GM18505 (cell line): ENCODE data around the gene MAGI1.

Source experiments
- ATAC-seq: cut with Tn5 transposase; IDR thresholded peaks from one replicate; pipeline ENCODE4 v1.9.1; 2021; ENCODE audit not compliant: unreplicated experiment
- POLR2A ChIP-seq: IDR thresholded peaks from 4 replicates; pipeline ENCODE4 v1.6.1; 2011; ENCODE audit warnings: borderline replicate concordance; ENCODE audit not compliant: insufficient read depth, insufficient read length; ENCODE audit errors: extremely low read depth

MAGI1 gene

GRCh38 chr3:65706301-65706700 is 332.4 kb downstream of the MAGI1 start:
- TF ChIP-seq POLR2A, result no peak
- no peak for ATAC-seq

DNA sequence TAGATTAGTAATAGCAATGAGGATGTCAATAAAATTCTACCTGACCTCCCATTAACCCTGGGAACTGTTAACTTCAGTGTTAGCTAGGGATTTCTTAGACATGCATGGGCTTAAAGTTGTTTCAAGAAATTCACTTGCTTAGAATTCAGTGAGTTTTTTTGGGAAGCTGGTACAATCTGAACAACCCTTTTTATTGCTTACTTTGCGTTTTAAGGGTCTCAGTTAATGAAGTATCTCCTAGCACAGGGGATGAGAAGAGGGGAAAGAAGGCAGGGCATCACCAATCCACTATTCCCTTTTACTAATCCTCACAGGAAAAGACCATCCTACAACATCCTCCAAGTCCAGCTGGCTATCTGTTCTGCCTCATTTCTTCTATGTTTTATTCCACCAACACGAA is 334.9 kb downstream of the MAGI1 start:
- no peak for ATAC-seq
- no peak for TF ChIP-seq POLR2A

DNA sequence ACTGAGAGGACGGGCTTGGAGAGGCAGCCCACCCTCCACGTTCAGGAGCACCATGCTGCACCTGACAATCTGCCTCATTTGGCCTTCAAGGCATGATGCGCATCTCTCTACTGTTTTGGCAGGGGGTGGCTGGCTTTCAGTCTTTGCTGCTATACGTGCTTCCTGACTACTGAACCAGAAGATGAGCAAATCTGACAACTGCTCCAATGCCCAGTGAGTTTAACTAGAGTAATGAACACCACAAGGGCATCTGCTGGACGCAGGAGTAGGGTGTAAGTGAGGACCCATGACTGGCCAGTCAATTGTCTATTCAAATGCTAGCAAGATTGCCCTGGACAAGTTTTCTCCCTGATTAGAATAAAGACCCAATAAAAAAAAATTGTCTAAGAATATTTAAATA is 335.7 kb downstream of the MAGI1 start:
- ATAC-seq, result no peak
- TF ChIP-seq POLR2A, result no peak

- no peak for ATAC-seq
- TF ChIP-seq POLR2A, result no peak
These were observed 336.5 kb downstream of the MAGI1 start for GRCh38 chr3:65702202-65702601.

DNA sequence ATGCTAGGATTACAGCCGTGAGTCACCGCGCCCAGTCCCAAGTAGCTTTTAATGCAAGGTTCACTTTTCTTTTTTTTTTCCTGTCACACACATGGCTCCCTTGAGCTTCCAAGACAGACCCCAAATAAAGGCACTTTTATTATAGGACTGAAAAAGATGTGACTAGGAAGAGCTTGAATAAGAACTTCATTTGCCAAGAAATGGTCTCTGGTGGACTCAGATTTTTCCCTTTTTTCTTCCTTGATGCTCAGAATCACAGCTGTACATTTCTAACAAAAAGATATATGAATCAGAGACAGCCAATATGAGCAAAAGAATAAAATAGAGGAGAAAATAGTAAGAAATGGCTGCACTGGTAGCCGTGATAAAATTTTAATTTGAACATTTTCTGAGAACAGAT is 337.2 kb downstream of the MAGI1 start:
- no peak for TF ChIP-seq POLR2A
- no peak for ATAC-seq

GRCh38 chr3:65689436-65689835 is 349.3 kb downstream of the MAGI1 start:
- no peak for TF ChIP-seq POLR2A
- no peak for ATAC-seq

GRCh38 chr3:65687741-65688140 is 351.0 kb downstream of the MAGI1 start:
- TF ChIP-seq POLR2A, result no peak
- no peak for ATAC-seq

- TF ChIP-seq POLR2A, result no peak
- no peak for ATAC-seq
These were observed 353.0 kb downstream of the MAGI1 start for GRCh38 chr3:65685621-65686235.

- TF ChIP-seq POLR2A, result no peak
- ATAC-seq, result no peak
These were observed 360.2 kb downstream of the MAGI1 start for GRCh38 chr3:65678516-65678915.

- ATAC-seq, result no peak
- no peak for TF ChIP-seq POLR2A
These were observed 361.2 kb downstream of the MAGI1 start for GRCh38 chr3:65677486-65678010.

- ATAC-seq, result no peak
- no peak for TF ChIP-seq POLR2A
These were observed 362.1 kb downstream of the MAGI1 start for GRCh38 chr3:65676580-65676979.

- no peak for TF ChIP-seq POLR2A
- ATAC-seq, result no peak
These were observed 363.7 kb downstream of the MAGI1 start for GRCh38 chr3:65675011-65675410.

- TF ChIP-seq POLR2A, result no peak
- no peak for ATAC-seq
These were observed 364.5 kb downstream of the MAGI1 start for GRCh38 chr3:65674226-65674625.

DNA sequence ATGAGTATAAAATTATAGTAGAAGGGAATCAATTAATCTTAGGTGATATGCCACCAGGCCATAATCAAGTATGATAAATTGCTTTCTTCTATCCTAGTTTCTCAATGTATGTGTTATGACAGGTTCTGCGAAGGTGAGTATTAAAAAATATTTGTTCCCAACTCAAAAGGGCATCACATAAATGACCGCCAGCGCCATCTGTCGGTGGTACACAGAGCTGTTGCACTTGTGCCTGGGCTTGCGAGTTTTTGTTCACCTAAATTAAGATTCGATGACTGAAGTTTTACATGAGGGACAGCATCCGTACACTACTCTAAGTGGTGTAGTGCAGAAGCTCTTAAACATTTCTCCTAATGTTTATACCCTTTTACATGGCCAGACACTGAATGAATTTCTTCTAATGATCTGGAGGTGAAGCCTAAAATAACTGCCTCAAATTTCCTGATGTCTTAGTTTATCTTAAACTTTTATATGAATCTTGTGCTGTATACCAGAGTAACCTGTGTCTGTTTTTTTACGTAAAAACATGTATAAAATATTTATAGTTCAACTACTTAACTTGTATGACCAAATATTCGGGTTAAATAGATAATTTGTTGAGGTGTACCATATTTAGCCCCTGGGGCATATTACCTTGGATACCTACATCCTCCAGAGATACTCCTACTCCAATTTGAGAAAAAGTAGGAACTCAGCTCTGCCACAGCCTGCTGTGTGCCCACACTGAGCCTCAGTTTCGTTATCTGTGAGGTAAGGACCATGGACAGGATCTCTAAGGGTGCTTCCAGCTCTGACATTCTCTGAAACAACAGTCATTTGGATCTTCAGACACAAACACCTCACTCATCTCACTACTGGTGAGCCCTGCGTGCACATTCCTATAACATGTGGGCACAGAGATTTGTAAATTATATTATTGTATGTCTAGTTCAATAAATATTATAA is 365.6 kb downstream of the MAGI1 start:
- ATAC-seq, result no peak
- no peak for TF ChIP-seq POLR2A
